Astrocyte of the cerebellum (primary cell): ENCODE results near the gene PRKG1.

Experiments
- DNase-seq: peaks from one replicate; pipeline ENCODE4 v3.0.0-alpha.2; 2011; ENCODE audit warnings: low read depth
- H3K4me3 ChIP-seq: 2 replicates; pipeline ENCODE4 v1.5.1; 2011; ENCODE audit warnings: mild to moderate bottlenecking, low read depth, low read length, moderate library complexity
- in situ Hi-C: cut with HindIII; loops from 2 replicates; pipeline ENCODE4 v1.10.0; 2017; ENCODE audit warnings: low sequenced_read_pairs
- TF ChIP-seq, protein P1 (sequence below): IDR thresholded peaks from 2 replicates; pipeline ENCODE4 v1.5.1; 2012; ENCODE audit warnings: low read length, low read depth, moderate library complexity, mild to moderate bottlenecking; ENCODE audit errors: missing control alignments

The PRKG1 gene

DNA sequence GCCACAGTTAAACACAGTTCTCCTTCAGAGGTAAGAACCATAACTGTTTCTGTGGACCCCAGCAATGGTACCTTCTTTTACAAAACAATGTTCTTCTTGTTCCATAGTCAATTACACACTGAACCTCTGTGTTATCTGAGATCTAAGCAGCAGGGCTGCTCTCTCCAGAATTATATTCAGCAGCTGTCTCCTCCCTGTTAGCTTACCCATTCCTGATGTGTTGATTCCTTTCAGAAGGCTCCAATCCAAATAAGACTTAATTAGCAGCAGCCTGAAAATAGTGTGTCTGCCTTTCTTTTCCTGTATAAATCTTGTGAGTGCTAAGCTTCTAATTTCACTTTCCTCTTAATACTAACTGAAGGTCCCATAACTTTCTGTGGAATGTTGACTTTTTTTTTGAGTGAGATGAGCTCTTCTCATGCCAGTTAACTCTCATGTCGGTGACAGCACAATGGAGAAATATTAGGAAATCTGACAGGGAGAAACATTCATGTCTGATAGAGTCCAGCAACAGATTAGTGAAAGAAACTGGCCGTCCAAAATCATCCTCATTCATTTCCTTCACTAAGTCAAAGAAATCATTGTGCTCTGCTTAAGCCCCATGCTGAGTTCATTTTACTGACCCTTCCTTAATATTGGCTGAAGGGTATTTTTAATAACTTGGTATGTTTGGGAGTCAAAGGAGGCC, 226.5 kb downstream of the PRKG1 start:
- no peak overlapping the region for H3K4me3 ChIP-seq
- in situ Hi-C loops, result no loop called here
- TF ChIP-seq, protein P1, sequence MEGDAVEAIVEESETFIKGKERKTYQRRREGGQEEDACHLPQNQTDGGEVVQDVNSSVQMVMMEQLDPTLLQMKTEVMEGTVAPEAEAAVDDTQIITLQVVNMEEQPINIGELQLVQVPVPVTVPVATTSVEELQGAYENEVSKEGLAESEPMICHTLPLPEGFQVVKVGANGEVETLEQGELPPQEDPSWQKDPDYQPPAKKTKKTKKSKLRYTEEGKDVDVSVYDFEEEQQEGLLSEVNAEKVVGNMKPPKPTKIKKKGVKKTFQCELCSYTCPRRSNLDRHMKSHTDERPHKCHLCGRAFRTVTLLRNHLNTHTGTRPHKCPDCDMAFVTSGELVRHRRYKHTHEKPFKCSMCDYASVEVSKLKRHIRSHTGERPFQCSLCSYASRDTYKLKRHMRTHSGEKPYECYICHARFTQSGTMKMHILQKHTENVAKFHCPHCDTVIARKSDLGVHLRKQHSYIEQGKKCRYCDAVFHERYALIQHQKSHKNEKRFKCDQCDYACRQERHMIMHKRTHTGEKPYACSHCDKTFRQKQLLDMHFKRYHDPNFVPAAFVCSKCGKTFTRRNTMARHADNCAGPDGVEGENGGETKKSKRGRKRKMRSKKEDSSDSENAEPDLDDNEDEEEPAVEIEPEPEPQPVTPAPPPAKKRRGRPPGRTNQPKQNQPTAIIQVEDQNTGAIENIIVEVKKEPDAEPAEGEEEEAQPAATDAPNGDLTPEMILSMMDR, result no peak
- DNase-seq, result no peak

DNA sequence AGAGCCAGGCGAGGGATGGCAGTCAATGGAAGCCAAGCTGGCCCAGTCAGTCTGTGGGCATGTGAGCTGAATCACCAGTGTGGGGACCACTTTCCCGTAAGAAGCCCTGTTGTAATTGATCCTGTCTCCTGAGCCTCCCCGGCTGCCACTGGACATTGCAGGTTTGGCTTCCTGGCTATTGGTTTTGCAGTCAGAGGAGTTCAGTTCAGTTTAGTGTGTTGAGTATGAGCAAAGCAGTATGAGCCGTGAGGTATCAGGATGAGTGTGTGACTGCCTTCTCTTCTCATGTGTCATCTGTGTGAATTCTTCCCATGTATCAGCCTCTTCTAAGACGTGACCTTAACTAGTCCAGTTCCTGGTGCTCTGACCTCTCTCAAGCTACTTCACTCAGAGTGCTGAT, 227.4 kb downstream of the PRKG1 start:
- in situ Hi-C loops, result no loop called here
- DNase-seq, result no peak
- TF ChIP-seq, protein P1, result no peak
- no peak overlapping the region for H3K4me3 ChIP-seq

DNA sequence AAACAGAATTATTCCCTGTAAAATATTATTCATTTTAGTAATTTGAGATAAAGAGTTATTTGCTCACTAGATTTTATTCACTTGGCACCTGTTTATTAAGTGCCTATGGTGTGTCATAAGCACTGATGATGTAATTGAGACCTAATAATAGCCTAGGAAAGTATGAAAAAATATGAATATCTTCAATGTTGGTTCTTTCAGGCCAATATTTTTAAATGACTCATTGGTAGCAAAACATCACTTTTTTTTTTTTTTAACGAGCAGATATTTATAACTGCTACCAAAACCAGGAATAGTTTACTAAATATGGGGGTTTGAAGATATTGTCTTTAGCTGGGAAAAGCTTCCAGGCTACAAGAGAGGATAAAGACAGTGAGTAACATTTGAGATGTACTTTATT, 228.0 kb downstream of the PRKG1 start:
- in situ Hi-C loops, result no loop called here
- H3K4me3 ChIP-seq, result no peak overlapping the region
- TF ChIP-seq, protein P1, result no peak
- DNase-seq, result no peak

DNA sequence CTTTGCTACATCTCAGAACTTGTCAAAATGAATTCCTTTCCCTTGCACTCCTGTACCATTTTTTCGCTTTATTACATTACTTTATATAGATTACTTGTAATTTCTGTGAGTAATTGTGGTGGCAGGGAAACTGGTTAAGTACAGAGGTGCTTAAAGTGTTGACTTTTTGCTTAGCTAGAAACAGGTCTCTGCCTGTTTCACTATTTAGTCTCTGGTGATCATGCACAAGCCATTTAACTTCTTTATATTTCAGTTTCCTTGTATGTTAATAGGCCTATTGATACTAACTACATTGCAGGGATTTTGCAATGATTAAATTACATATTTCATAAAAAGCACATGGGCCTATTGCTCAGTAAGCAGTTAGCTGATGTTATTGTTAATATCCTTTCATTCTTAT, 233.8 kb downstream of the PRKG1 start:
- DNase-seq, result no peak

DNA sequence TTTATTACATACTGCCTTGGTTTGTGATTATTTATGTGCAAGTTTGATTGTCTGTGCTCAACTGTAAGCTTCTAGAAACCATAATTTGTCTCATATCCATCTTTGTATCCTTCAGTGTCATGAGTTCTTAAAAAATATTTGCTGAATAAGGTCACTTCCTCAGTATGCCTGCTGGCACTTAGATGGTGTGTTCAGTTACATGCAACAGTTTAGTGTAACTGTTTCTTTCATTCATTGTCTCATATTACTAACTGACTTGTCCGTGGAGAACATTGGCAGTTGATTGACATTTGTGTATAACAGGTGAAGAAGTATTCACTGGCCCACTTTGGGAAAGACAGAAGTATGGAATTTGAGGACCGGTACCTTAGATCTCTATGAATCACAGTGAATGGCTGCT, 236.9 kb downstream of the PRKG1 start:
- in situ Hi-C loops, result no loop called here
- no peak overlapping the region for H3K4me3 ChIP-seq
- DNase-seq, result no peak
- TF ChIP-seq, protein P1, result no peak

More for the DNA sequence above, 233.8 kb downstream of the PRKG1 start:
- TF ChIP-seq, protein P1, result no peak
- in situ Hi-C loops, result no loop called here
- no peak overlapping the region for H3K4me3 ChIP-seq

DNA sequence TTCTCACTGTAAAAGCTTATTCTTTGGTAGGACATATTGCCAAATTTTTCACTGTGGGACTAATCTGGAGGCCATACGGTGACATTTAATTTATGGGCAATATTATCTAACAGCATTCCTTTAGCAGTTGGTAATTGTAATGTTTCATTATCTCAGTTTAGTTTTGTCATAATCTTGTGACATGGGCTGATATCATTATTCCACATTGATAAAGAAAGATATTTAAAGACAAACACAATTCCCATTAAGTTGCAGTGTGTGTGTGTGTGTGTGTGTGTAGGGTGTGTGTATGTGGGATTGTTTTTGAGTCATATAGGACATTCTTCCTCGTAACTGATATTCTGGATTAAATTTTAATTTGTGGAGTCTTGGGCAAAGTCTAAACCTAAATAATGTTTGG, 238.5 kb downstream of the PRKG1 start:
- in situ Hi-C loops, result no loop called here
- DNase-seq, result no peak
- H3K4me3 ChIP-seq, result no peak overlapping the region
- TF ChIP-seq, protein P1, result no peak

DNA sequence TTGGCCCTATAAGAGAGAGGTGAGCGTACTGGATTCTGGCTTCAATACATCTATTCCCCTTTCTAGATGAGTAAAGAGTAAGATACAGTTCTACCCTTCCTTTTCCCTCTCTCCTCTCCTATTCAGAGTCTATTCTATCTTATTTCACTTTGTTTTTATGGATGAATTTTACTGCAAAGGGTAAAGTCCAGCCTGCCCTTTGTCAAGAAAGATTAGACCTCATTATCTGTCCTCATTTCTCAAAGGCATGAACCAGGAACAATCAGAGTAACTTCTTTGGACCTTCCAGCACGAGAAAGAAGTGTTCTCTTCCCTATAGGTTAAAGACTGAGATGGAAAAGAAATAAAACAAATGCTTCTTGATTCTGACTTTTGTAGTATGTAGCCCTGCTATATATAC, 239.0 kb downstream of the PRKG1 start:
- TF ChIP-seq, protein P1, result no peak
- in situ Hi-C loops, result no loop called here
- H3K4me3 ChIP-seq, result no peak overlapping the region

More for the DNA sequence above, 239.0 kb downstream of the PRKG1 start:
- DNase-seq, result no peak
